Stimulated activated naive CD8-positive, alpha-beta T cell treated with anti-CD3 and anti-CD28 coated beads, Interleukin-15, amount 100 ng/mL, for 72 hours (primary cell): ENCODE data around the gene TMEM237.
A peak's percentile ranks its signal among the peaks of the same experiment; 100 is the strongest.

Source experiments
- ATAC-seq: fragments of 150-1000 bp; cut with Tn5 transposase; 2 replicates; pipeline ENCODE4 v1.10.0; 2021; ENCODE audit warnings: mild to moderate bottlenecking, moderate library complexity
- DNase-seq, 2 donors: peaks; one replicate each; pipeline ENCODE4 v3.0.0; 2021 to 2022
- H3K27ac Mint-ChIP-seq, 2 donors: one replicate each; pipeline ENCODE4 v1.8.0; 2022; ENCODE audit warnings: mild to moderate bottlenecking in 2 of 2, mixed read lengths in 2 of 2, moderate library complexity in 2 of 2
- H3K27me3 Mint-ChIP-seq: one replicate; pipeline ENCODE4 v1.8.0; 2022; ENCODE audit warnings: mixed read lengths
- H3K4me1 Mint-ChIP-seq: one replicate; pipeline ENCODE4 v1.8.0; 2022; ENCODE audit warnings: mild to moderate bottlenecking, mixed read lengths
- H3K4me3 Mint-ChIP-seq, 2 donors: one replicate each; pipeline ENCODE4 v1.8.0; 2022; ENCODE audit warnings: mild to moderate bottlenecking in 2 of 2, mixed read lengths in 2 of 2, moderate library complexity in 1 of 2
- H3K9me3 Mint-ChIP-seq, 2 donors: one replicate each; pipeline ENCODE4 v1.8.0; 2022; ENCODE audit warnings: mixed read lengths in 2 of 2

Gene TMEM237

GRCh38 chr2:201618744-201619662 is 24.3 kb downstream of the TMEM237 start:
- no peak overlapping the region for H3K27ac Mint-ChIP-seq
- no peaks in the 10 kb centered on the region for H3K4me1 Mint-ChIP-seq
- H3K9me3 Mint-ChIP-seq: peaks cover 0 to under 1% of the 10 kb centered on the region in 2 donors
- ATAC-seq (no peak), DNase-seq (no peak)
- no peaks in the 10 kb centered on the region for H3K27me3 Mint-ChIP-seq
- H3K4me3 Mint-ChIP-seq: peak overlapping the region in 1 of 2 donors; percentile 12

DNA sequence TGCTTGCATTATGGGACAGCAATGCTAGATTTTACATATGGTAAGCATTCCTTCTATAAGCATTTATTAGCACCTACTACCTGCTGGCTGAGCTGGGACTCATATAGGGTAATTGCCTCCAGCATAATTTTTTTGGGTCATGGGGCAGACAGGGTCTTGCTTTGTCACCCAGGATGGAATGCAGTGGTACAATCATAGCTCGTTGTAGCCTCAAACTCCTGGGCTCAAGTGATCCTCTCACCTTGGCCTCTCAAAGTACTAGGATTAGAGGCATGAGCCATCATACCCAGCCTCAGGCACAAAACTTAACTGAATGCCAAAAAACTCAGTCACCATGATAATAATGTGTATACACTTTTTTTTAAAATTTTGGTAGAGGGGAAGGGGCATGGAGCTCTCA is 35.3 kb downstream of the TMEM237 start:
- H3K4me3 Mint-ChIP-seq: no peak overlapping the region
- H3K27ac Mint-ChIP-seq: no peak overlapping the region
- H3K9me3 Mint-ChIP-seq: peaks cover 6 to 7% of the 10 kb centered on the region in 2 donors
- H3K27me3 Mint-ChIP-seq: no peaks in the 10 kb centered on the region
- no peaks in the 10 kb centered on the region for H3K4me1 Mint-ChIP-seq
- DNase-seq: no peak
- ATAC-seq: no peak

- DNase-seq: no peak
These were observed 35.7 kb downstream of the TMEM237 start for GRCh38 chr2:201607568-201607967.

GRCh38 chr2:201600906-201601305 is 42.4 kb downstream of the TMEM237 start:
- Mint-ChIP-seq H3K27ac (no peak overlapping the region), H3K4me3 (no peak overlapping the region), H3K9me3 (peaks cover 3 to 18% of the 10 kb centered on the region in 2 donors), H3K27me3 (no peaks in the 10 kb centered on the region), H3K4me1 (no peaks in the 10 kb centered on the region)
- ATAC-seq (no peak), DNase-seq (no peak)

More at GRCh38 chr2:201607568-201607967, 35.7 kb downstream of the TMEM237 start:
- no peak overlapping the region for H3K27ac Mint-ChIP-seq
- H3K4me1 Mint-ChIP-seq: no peaks in the 10 kb centered on the region
- ATAC-seq: no peak
- no peak overlapping the region for H3K4me3 Mint-ChIP-seq
- H3K27me3 Mint-ChIP-seq: no peaks in the 10 kb centered on the region
- peaks cover 6 to 7% of the 10 kb centered on the region in 2 donors for H3K9me3 Mint-ChIP-seq

DNA sequence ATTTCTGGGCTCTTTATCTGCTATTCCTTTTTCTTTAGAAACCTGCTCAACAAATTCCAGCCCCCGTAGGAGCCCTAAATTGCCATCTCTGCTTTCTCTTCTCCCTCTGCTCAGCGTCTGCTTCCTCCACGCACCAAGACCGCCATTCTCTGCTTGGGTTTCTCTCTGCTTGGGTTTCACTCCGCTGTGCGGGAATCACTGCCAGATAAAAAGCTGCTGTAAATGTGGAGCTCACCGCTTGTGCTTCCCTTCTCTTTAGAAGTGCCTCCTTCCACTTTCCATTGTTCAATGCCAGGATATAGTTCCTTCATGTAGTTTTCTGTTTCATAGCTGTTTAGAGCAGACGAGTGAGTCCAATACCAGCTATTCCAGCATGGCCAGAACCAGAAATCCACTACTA is 45.9 kb downstream of the TMEM237 start:
- H3K9me3 Mint-ChIP-seq: peaks cover 3 to 19% of the 10 kb centered on the region in 2 donors
- H3K4me3 Mint-ChIP-seq: no peak overlapping the region
- H3K4me1 Mint-ChIP-seq: no peaks in the 10 kb centered on the region
- DNase-seq (no peak), ATAC-seq (no peak)
- no peaks in the 10 kb centered on the region for H3K27me3 Mint-ChIP-seq
- no peak overlapping the region for H3K27ac Mint-ChIP-seq

- DNase-seq: no peak
These were observed 62.8 kb downstream of the TMEM237 start for GRCh38 chr2:201580486-201580885.

DNA sequence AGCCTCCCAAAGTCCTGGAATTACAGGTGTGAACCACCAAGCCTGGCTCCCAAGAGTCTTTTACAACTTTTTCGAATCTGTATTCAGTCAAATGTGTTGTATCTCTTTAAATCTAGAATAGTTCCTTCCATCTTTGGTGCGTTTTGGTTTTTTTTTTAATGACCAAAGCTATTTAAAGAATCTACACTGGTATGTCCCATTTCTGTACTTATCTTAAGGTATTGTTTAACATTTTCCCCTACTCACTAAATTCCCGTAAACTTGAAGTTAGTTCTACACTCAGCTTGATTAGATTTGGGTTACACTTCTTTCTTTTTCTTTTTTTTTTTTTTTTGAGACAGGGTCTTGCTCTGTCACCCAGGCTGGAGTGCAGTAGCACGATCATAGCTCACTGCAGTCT is 63.8 kb downstream of the TMEM237 start:
- DNase-seq: no peak
- H3K27ac Mint-ChIP-seq: no peak overlapping the region
- H3K4me3 Mint-ChIP-seq: no peak overlapping the region
- ATAC-seq: no peak
- H3K9me3 Mint-ChIP-seq: no peaks in the 10 kb centered on the region
- no peaks in the 10 kb centered on the region for H3K4me1 Mint-ChIP-seq
- H3K27me3 Mint-ChIP-seq: peaks cover 11% of the 10 kb centered on the region

More at GRCh38 chr2:201580486-201580885, 62.8 kb downstream of the TMEM237 start:
- Mint-ChIP-seq H3K4me1 (no peaks in the 10 kb centered on the region), H3K27ac (no peak overlapping the region), H3K27me3 (peaks cover 11% of the 10 kb centered on the region), H3K9me3 (no peaks in the 10 kb centered on the region), H3K4me3 (no peak overlapping the region)
- no peak for ATAC-seq

- DNase-seq (no peak), ATAC-seq (no peak)
- H3K4me3 Mint-ChIP-seq: no peak overlapping the region
- no peaks in the 10 kb centered on the region for H3K9me3 Mint-ChIP-seq
- H3K27ac Mint-ChIP-seq: no peak overlapping the region
- H3K4me1 Mint-ChIP-seq: peaks cover 7% of the 10 kb centered on the region
- peaks cover 11% of the 10 kb centered on the region for H3K27me3 Mint-ChIP-seq
These were observed 67.3 kb downstream of the TMEM237 start for GRCh38 chr2:201575971-201576370.

- Mint-ChIP-seq H3K9me3 (no peaks in the 10 kb centered on the region), H3K4me3 (no peak overlapping the region), H3K27ac (no peak overlapping the region), H3K4me1 (peaks cover 7% of the 10 kb centered on the region), H3K27me3 (peaks cover 6% of the 10 kb centered on the region)
- no peak for DNase-seq
- ATAC-seq: no peak
These were observed 68.5 kb downstream of the TMEM237 start for GRCh38 chr2:201574766-201575165.

DNA sequence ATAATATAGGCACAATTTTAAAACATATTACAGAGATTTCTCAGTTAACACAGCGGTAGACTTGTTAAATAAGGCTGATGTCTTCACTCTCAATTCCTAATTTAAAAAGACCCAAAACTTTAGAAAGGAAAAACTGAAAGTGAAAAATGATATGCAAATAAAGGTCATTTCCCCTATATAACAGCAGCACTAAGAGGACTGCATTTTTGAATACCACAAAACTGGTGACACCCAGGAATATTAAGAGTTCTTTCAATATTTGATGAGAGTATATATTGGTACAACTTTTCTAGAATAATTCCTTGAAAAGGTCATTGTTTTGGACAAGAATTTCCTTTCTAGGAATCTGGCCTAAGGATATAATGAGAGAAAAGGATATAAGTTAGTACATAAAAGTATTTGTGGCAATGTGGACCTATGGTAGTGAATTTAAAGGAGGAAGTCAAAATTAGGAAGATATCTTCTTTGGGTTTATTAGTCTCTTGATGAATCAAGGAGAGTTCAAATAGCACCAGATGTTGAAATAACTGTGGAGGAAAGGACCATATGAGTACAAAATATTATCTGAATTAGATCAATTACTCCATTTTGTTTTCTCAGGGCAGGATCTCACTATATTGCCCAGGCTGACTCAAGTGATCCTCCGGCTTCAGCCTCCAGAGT is 70.3 kb downstream of the TMEM237 start:
- Mint-ChIP-seq H3K4me1 (peaks cover 7% of the 10 kb centered on the region), H3K27ac (peak overlapping the region in 1 of 2 donors; percentile 47), H3K27me3 (no peaks in the 10 kb centered on the region), H3K4me3 (no peak overlapping the region), H3K9me3 (no peaks in the 10 kb centered on the region)
- ATAC-seq: no peak
- no peak for DNase-seq
